HepG2 (cell line): ENCODE data around the gene SDHD. TPM values are rescaled to one million over a fixed set of nuclear protein-coding genes. Genes with fewer than 3 reads are reported as not detected.

ENCODE experiments used
- ADNP ChIP-seq: sonication (generic); formaldehyde crosslinking; IDR thresholded peaks from 2 replicates; pipeline ENCODE4 v1.4.0; 2020; ENCODE audit warnings: missing genetic modification reagents
- ARNT ChIP-seq: fragments of 450-650 bp; IDR thresholded peaks from 2 replicates; pipeline ENCODE4 v1.6.1; 2017
- ESRRA ChIP-seq: sonication (generic); formaldehyde crosslinking; IDR thresholded peaks from 2 replicates; pipeline ENCODE4 v1.5.1; 2020; ENCODE audit warnings: mild to moderate bottlenecking, low read depth, missing genetic modification reagents
- GPBP1L1 ChIP-seq: sonication (generic); formaldehyde crosslinking; IDR thresholded peaks from 2 replicates; pipeline ENCODE4 v1.5.0; 2020; ENCODE audit warnings: mild to moderate bottlenecking, missing genetic modification reagents
- KMT2A ChIP-seq: sonication (generic); formaldehyde crosslinking; IDR thresholded peaks from 2 replicates; pipeline ENCODE4 v1.4.0; 2020; ENCODE audit warnings: missing genetic modification reagents
- KMT2B ChIP-seq: IDR thresholded peaks from 2 replicates; pipeline ENCODE4 v1.6.1; 2016; ENCODE audit warnings: missing genetic modification reagents, missing compliant biosample characterization
- MAZ ChIP-seq, 2 experiments: sonication (generic) in 1 of 2; formaldehyde crosslinking in 1 of 2; IDR thresholded peaks; 2 replicates each; pipeline versions ENCODE4 v1.5.0 to v1.6.1; 2012 to 2020; ENCODE audit warnings: low read depth in 2 of 2, mild to moderate bottlenecking in 2 of 2, borderline replicate concordance in 1 of 2, improper control_type of control experiment in 1 of 2, low read length in 1 of 2, missing genetic modification reagents in 1 of 2, moderate library complexity in 1 of 2
- MYC ChIP-seq: sonication (generic); formaldehyde crosslinking; IDR thresholded peaks from 2 replicates; pipeline ENCODE4 v1.9.0; 2021; ENCODE audit warnings: missing genetic modification reagents, borderline replicate concordance
- NFE2L1 ChIP-seq: sonication (generic); formaldehyde crosslinking; IDR thresholded peaks from 2 replicates; pipeline ENCODE4 v1.4.0; 2020; ENCODE audit warnings: missing genetic modification reagents, mild to moderate bottlenecking, borderline replicate concordance
- PTBP1 ChIP-seq: fragments of 200-400 bp; formaldehyde crosslinking; IDR thresholded peaks from 2 replicates; pipeline ENCODE4 v1.6.1; 2018; ENCODE audit warnings: low read length, low read depth; ENCODE audit not compliant: poor library complexity, severe bottlenecking
- TRIM24 ChIP-seq: sonication (generic); formaldehyde crosslinking; IDR thresholded peaks from 2 replicates; pipeline ENCODE4 v1.8.0; 2022; ENCODE audit warnings: mild to moderate bottlenecking, missing genetic modification reagents
- ZC3H13 ChIP-seq: sonication (generic); formaldehyde crosslinking; IDR thresholded peaks from 2 replicates; pipeline ENCODE4 v1.8.1; 2023; ENCODE audit warnings: mild to moderate bottlenecking, missing genetic modification reagents, moderate library complexity
- ZMAT3 ChIP-seq: sonication (generic); formaldehyde crosslinking; conservative IDR thresholded peaks from 2 replicates; pipeline ENCODE4 v1.7.0; 2021; ENCODE audit warnings: missing genetic modification reagents
- ZNF33A ChIP-seq: sonication (generic); formaldehyde crosslinking; IDR thresholded peaks from 2 replicates; pipeline ENCODE4 v1.5.1; 2020; ENCODE audit warnings: missing genetic modification reagents, mild to moderate bottlenecking, moderate library complexity, borderline replicate concordance
- ZNF354B ChIP-seq: sonication (generic); formaldehyde crosslinking; IDR thresholded peaks from 2 replicates; pipeline ENCODE4 v1.8.0; 2022; ENCODE audit warnings: mild to moderate bottlenecking, missing genetic modification reagents
- ZNF550 ChIP-seq: sonication (generic); formaldehyde crosslinking; IDR thresholded peaks from 2 replicates; pipeline ENCODE4 v1.4.0; 2020; ENCODE audit warnings: mild to moderate bottlenecking, missing genetic modification reagents, borderline replicate concordance
- ZNF557 ChIP-seq: sonication (generic); formaldehyde crosslinking; IDR thresholded peaks from 2 replicates; pipeline ENCODE4 v1.4.0; 2020; ENCODE audit warnings: missing genetic modification reagents
- ZNF619 ChIP-seq: sonication (generic); formaldehyde crosslinking; IDR thresholded peaks from 2 replicates; pipeline ENCODE4 v1.4.0; 2020; ENCODE audit warnings: mild to moderate bottlenecking, missing genetic modification reagents
- ZNF782 ChIP-seq: sonication (generic); formaldehyde crosslinking; IDR thresholded peaks from 2 replicates; pipeline ENCODE4 v1.4.0; 2020; ENCODE audit warnings: missing genetic modification reagents, mild to moderate bottlenecking, borderline replicate concordance
- ZSCAN30 ChIP-seq: sonication (generic); formaldehyde crosslinking; IDR thresholded peaks from 2 replicates; pipeline ENCODE4 v1.5.0; 2020; ENCODE audit warnings: mild to moderate bottlenecking, missing genetic modification reagents
- polyA plus RNA-seq, 8 experiments: library from polyadenylated mRNA; depleted of rRNA in 3 of 8; stranded (reverse) in 7 of 8; unstranded in 1 of 8; fragments of >200 nt; fragmentation: Illumina TruSeq in 4 of 8; extraction: Trizol in 4 of 8; gene quantifications; 2 replicates each; pipeline versions ENCODE4 v1.2.1 to v1.2.3, GENCODE V29; 2011 to 2016; ENCODE audit warnings: low read depth in 4 of 8, missing spikeins in 1 of 8, mixed read lengths in 1 of 8; ENCODE audit not compliant: insufficient read depth in 1 of 8
- total RNA-seq, 5 experiments: library from RNA; depleted of rRNA; stranded (reverse); fragments of >200 nt; fragmentation: Illumina TruSeq; extraction: Trizol; gene quantifications; 2 replicates each; pipeline ENCODE4 v1.2.3, GENCODE V29; 2016; ENCODE audit warnings: low read depth in 1 of 5
- TF ChIP-seq, protein P1 (sequence below): IDR thresholded peaks from 2 replicates; pipeline ENCODE4 v1.6.1; 2016; ENCODE audit warnings: missing compliant biosample characterization, missing genetic modification reagents, borderline replicate concordance
- TF ChIP-seq, protein P2 (sequence below): sonication (generic); formaldehyde crosslinking; IDR thresholded peaks from 2 replicates; pipeline ENCODE4 v1.9.0; 2021; ENCODE audit warnings: missing genetic modification reagents, borderline replicate concordance
- TF ChIP-seq, protein P3 (sequence below): sonication (generic); formaldehyde crosslinking; IDR thresholded peaks from 2 replicates; pipeline ENCODE4 v1.5.0; 2020; ENCODE audit warnings: missing genetic modification reagents

SDHD gene
- total and polyA plus RNA-seq, 2 of the 13 experiments (the other 11 are each of a cell fraction or from before 2014, with no cell fraction given) = 117 to 123 TPM

DNA sequence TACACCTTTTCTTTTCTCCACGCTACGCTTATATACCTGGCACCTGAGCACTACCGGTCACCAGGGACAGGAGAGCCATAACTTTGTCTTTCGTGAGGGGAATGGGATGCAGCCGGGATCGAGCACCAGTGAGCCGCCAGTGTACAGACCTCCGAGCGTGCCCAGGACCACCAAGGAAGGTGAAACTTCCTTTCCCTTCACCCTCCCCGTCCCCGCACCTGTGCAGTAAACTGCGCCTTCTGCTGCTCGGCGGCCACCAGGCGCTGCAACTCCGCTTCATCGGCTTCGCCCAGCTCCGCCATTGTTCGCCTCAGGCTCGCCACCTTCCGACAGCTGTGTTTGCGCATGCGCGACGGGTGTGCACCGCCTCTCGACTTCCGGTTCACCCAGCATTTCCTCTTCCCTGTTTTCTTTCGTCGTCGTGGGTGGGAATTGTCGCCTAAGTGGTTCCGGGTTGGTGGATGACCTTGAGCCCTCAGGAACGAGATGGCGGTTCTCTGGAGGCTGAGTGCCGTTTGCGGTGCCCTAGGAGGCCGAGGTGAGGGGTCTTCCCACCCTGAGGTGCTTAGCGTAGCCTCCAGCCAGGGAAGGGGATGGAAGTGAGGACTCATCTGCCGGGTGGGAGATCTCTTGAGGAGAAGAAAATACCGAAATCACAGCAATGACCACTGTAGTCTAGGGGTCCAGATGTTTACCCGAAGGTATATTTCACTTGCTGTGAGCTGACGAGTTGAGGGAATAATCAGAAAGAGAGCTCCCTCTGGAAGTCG is at the start of gene SDHD, which contains the start of gene TIMM8B (continued):
- peak; percentile 95 for TF ChIP-seq KMT2A (CRISPR knock-in tag)
- peak; percentile 92 for TF ChIP-seq KMT2B (CRISPR knock-in tag)
- peak; percentile 85; the same call in 1 of the 2 replicates for TF ChIP-seq ZNF619
- TF ChIP-seq ZNF550 (CRISPR knock-in tag) = 0 out of 2 replicates have a peak, but pooled peaks have one; percentile 41
- TF ChIP-seq MAZ (IDR thresholded peaks at IDR 0.05; ENCODE audit: borderline replicate concordance, low read depth, low read length) = no peak
- TF ChIP-seq MAZ (CRISPR knock-in tag; IDR thresholded peaks at IDR 0.05; ENCODE audit: low read depth) = 0 out of 2 replicates have a peak, but pooled peaks have one; percentile 35
- TF ChIP-seq GPBP1L1 = no peak
- no peak for TF ChIP-seq ARNT
- TF ChIP-seq, protein P1, sequence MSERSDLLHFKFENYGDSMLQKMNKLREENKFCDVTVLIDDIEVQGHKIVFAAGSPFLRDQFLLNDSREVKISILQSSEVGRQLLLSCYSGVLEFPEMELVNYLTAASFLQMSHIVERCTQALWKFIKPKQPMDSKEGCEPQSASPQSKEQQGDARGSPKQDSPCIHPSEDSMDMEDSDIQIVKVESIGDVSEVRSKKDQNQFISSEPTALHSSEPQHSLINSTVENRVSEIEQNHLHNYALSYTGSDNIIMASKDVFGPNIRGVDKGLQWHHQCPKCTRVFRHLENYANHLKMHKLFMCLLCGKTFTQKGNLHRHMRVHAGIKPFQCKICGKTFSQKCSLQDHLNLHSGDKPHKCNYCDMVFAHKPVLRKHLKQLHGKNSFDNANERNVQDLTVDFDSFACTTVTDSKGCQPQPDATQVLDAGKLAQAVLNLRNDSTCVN (CRISPR knock-in tag) = peak; percentile 71; the same call in 1 of the 2 replicates
- TF ChIP-seq ADNP = no peak
- 0 out of 2 replicates have a peak, but pooled peaks have one; percentile 31 for TF ChIP-seq ZNF557 (CRISPR knock-in tag)
- TF ChIP-seq PTBP1 = no peak
- TF ChIP-seq ZNF782 (CRISPR knock-in tag) = no peak
- no peak for TF ChIP-seq TRIM24
- peak; percentile 76; the same call in 1 of the 2 replicates for TF ChIP-seq MYC (CRISPR knock-in tag)
- TF ChIP-seq, protein P2, sequence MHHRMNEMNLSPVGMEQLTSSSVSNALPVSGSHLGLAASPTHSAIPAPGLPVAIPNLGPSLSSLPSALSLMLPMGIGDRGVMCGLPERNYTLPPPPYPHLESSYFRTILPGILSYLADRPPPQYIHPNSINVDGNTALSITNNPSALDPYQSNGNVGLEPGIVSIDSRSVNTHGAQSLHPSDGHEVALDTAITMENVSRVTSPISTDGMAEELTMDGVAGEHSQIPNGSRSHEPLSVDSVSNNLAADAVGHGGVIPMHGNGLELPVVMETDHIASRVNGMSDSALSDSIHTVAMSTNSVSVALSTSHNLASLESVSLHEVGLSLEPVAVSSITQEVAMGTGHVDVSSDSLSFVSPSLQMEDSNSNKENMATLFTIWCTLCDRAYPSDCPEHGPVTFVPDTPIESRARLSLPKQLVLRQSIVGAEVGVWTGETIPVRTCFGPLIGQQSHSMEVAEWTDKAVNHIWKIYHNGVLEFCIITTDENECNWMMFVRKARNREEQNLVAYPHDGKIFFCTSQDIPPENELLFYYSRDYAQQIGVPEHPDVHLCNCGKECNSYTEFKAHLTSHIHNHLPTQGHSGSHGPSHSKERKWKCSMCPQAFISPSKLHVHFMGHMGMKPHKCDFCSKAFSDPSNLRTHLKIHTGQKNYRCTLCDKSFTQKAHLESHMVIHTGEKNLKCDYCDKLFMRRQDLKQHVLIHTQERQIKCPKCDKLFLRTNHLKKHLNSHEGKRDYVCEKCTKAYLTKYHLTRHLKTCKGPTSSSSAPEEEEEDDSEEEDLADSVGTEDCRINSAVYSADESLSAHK (CRISPR knock-in tag) = no peak
- TF ChIP-seq ESRRA (CRISPR knock-in tag) = peak; percentile 91
- TF ChIP-seq, protein P3, sequence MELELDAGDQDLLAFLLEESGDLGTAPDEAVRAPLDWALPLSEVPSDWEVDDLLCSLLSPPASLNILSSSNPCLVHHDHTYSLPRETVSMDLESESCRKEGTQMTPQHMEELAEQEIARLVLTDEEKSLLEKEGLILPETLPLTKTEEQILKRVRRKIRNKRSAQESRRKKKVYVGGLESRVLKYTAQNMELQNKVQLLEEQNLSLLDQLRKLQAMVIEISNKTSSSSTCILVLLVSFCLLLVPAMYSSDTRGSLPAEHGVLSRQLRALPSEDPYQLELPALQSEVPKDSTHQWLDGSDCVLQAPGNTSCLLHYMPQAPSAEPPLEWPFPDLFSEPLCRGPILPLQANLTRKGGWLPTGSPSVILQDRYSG (CRISPR knock-in tag) = no peak
- peak; percentile 32; the same call in 1 of the 2 replicates for TF ChIP-seq ZMAT3 (CRISPR knock-in tag)
- TF ChIP-seq ZNF354B = no peak
- TF ChIP-seq ZNF33A (CRISPR knock-in tag) = no peak
- TF ChIP-seq ZSCAN30 (CRISPR knock-in tag) = no peak
- TF ChIP-seq ZC3H13 = peak; percentile 94; the same call in 1 of the 2 replicates
- TF ChIP-seq NFE2L1 (CRISPR knock-in tag) = no peak
